Osteocyte (in vitro differentiated cells): ENCODE measurements around the gene FTO. TPM values are rescaled to one million over a fixed set of nuclear protein-coding genes. Genes with fewer than 3 reads are reported as not detected.
"Not testable (repeated sequence)": the region's sequence is repeated elsewhere in the genome, so short reads cannot be mapped to it uniquely, and the experiment has no call there.

ENCODE experiments used
- DNase-seq: peaks from one replicate; pipeline ENCODE4 v3.0.0; 2021; ENCODE audit warnings: mixed read lengths; ENCODE audit not compliant: unreplicated experiment; ENCODE audit errors: extremely low spot score
- H3K27ac Mint-ChIP-seq: one replicate; pipeline ENCODE4 v1.8.0; 2021; ENCODE audit warnings: mild to moderate bottlenecking, mixed read lengths; ENCODE audit not compliant: unreplicated experiment
- H3K27me3 Mint-ChIP-seq: one replicate; pipeline ENCODE4 v1.8.0; 2021; ENCODE audit warnings: mixed read lengths; ENCODE audit not compliant: unreplicated experiment
- H3K36me3 Mint-ChIP-seq: one replicate; pipeline ENCODE4 v1.8.0; 2021; ENCODE audit warnings: mixed read lengths; ENCODE audit not compliant: unreplicated experiment
- H3K4me1 Mint-ChIP-seq: one replicate; pipeline ENCODE4 v1.8.0; 2021; ENCODE audit warnings: mixed read lengths; ENCODE audit not compliant: unreplicated experiment
- H3K4me3 Mint-ChIP-seq: one replicate; pipeline ENCODE4 v1.8.0; 2021; ENCODE audit warnings: mild to moderate bottlenecking, moderate library complexity, mixed read lengths; ENCODE audit not compliant: unreplicated experiment
- H3K9me3 Mint-ChIP-seq: one replicate; pipeline ENCODE4 v1.8.0; 2021; ENCODE audit warnings: mixed read lengths; ENCODE audit not compliant: unreplicated experiment
- CTCF ChIP-seq: fragments of 200-600 bp; sonication (generic); IDR thresholded peaks from 2 replicates; pipeline ENCODE4 v1.5.0; 2021; ENCODE audit warnings: antibody characterized with exemption, mild to moderate bottlenecking, moderate library complexity
- total RNA-seq: library from RNA; stranded (reverse); gene quantifications from 2 replicates; pipeline ENCODE4 v1.2.1, GENCODE V29; 2021

The FTO gene
- total RNA-seq, 1 donor from 2014 or later: 108 TPM

- Mint-ChIP-seq H3K27ac (peak overlapping the region; percentile 50), H3K27me3 (no peaks in the 10 kb centered on the region), H3K9me3 (no peaks in the 10 kb centered on the region), H3K4me3 (no peak overlapping the region), H3K4me1 (peaks cover 23% of the 10 kb centered on the region), H3K36me3 (peaks cover 24% of the 10 kb centered on the region)
- no peak for DNase-seq
- TF ChIP-seq CTCF: no peak
These were observed 178.4 kb downstream of the FTO start for GRCh38 chr16:53882310-53882709.

GRCh38 chr16:53884748-53885147 is 180.8 kb downstream of the FTO start:
- no peak for DNase-seq
- Mint-ChIP-seq H3K36me3 (peaks cover 30% of the 10 kb centered on the region), H3K27ac (no peak overlapping the region), H3K4me3 (no peak overlapping the region), H3K9me3 (no peaks in the 10 kb centered on the region), H3K4me1 (peaks cover 14% of the 10 kb centered on the region), H3K27me3 (no peaks in the 10 kb centered on the region)
- TF ChIP-seq CTCF: no peak

- Mint-ChIP-seq H3K9me3 (no peaks in the 10 kb centered on the region), H3K36me3 (peaks cover 25% of the 10 kb centered on the region), H3K27me3 (no peaks in the 10 kb centered on the region), H3K4me1 (peaks cover 8% of the 10 kb centered on the region), H3K27ac (no peak overlapping the region), H3K4me3 (no peak overlapping the region)
- no peak for DNase-seq
- TF ChIP-seq CTCF: no peak
These were observed 182.8 kb downstream of the FTO start for GRCh38 chr16:53886482-53887378.

GRCh38 chr16:53888222-53888621 is 184.3 kb downstream of the FTO start:
- Mint-ChIP-seq H3K4me1 (peaks cover 15% of the 10 kb centered on the region), H3K9me3 (no peaks in the 10 kb centered on the region), H3K27ac (no peak overlapping the region), H3K27me3 (no peaks in the 10 kb centered on the region), H3K4me3 (no peak overlapping the region), H3K36me3 (peaks cover 21% of the 10 kb centered on the region)
- DNase-seq: no peak
- TF ChIP-seq CTCF: no peak

- not testable (repeated sequence) for DNase-seq, H3K9me3 Mint-ChIP-seq, H3K36me3 Mint-ChIP-seq, H3K27me3 Mint-ChIP-seq, H3K27ac Mint-ChIP-seq, H3K4me3 Mint-ChIP-seq
- H3K4me1 Mint-ChIP-seq: peaks cover 32% of the 10 kb centered on the region
These were observed 186.9 kb downstream of the FTO start for GRCh38 chr16:53890877-53891276.
